HepG2 (cell line): ENCODE data around the gene PCSK2.
A peak's percentile ranks its signal among the peaks of the same experiment; 100 is the strongest.

Experiments
- CTCF ChIP-seq: sonication (generic); formaldehyde crosslinking; IDR thresholded peaks from 2 replicates; pipeline ENCODE4 v1.5.0; 2020; ENCODE audit warnings: mild to moderate bottlenecking, missing genetic modification reagents, moderate library complexity
- MLXIP ChIP-seq: sonication (generic); formaldehyde crosslinking; IDR thresholded peaks from 2 replicates; pipeline ENCODE4 v1.9.0; 2021; ENCODE audit warnings: missing genetic modification reagents, borderline replicate concordance
- MYC ChIP-seq: sonication (generic); formaldehyde crosslinking; IDR thresholded peaks from 2 replicates; pipeline ENCODE4 v1.9.0; 2021; ENCODE audit warnings: missing genetic modification reagents, borderline replicate concordance
- NFE2 ChIP-seq: sonication (generic); formaldehyde crosslinking; IDR thresholded peaks from 2 replicates; pipeline ENCODE4 v1.4.0; 2020; ENCODE audit warnings: missing genetic modification reagents
- RFX1 ChIP-seq: fragments of 450-650 bp; IDR thresholded peaks from 2 replicates; pipeline ENCODE4 v1.6.1; 2017
- SRF ChIP-seq: IDR thresholded peaks from 2 replicates; pipeline ENCODE4 v1.6.1; 2011; ENCODE audit warnings: mild to moderate bottlenecking, low read depth, low read length, moderate library complexity
- SYNCRIP ChIP-seq: fragments of 200-400 bp; formaldehyde crosslinking; IDR thresholded peaks from 2 replicates; pipeline ENCODE4 v1.6.1; 2018; ENCODE audit warnings: mild to moderate bottlenecking, low read depth, low read length; ENCODE audit not compliant: insufficient read depth
- ZNF609 ChIP-seq: sonication (generic); formaldehyde crosslinking; IDR thresholded peaks from 2 replicates; pipeline ENCODE4 v1.4.0; 2020; ENCODE audit warnings: mild to moderate bottlenecking, missing genetic modification reagents, borderline replicate concordance

- TF ChIP-seq MYC (no peak), MLXIP (CRISPR knock-in tag) (no peak), NFE2 (no peak), CTCF (CRISPR knock-in tag) (peak; percentile 87), SRF (no peak), RFX1 (no peak), SYNCRIP (no peak), ZNF609 (CRISPR knock-in tag) (no peak)
These were observed 205.0 kb downstream of the PCSK2 start for GRCh38 chr20:17431621-17432364.
